ENCODE results near the gene KIF25. TPM values are rescaled to one million over a fixed set of nuclear protein-coding genes. Genes with fewer than 3 reads are reported as not detected.

Gene KIF25
- total RNA-seq, 1 experiment from 2014 or later = 0.59 TPM

GRCh38 chr6:167988154-167988495, 9.3 kb upstream of the KIF25 start:
- Histone ChIP-seq H4K5ac (ENCODE audit: insufficient read length, low read depth, low read length) (no peak overlapping the region), H3K9me3 (ENCODE audit: control insufficient read depth, low read depth, low read length) (no peaks in the 10 kb centered on the region), H4K8ac (replicated peaks; ENCODE audit: insufficient read length, low read depth, low read length) (no peak overlapping the region), H3K14ac (ENCODE audit: insufficient read depth, low read length) (no peak overlapping the region), H3K27ac (ENCODE audit: insufficient read length, low read depth, low read length) (no peak overlapping the region), H2BK20ac (ENCODE audit: low read depth, low read length, poor library complexity, severe bottlenecking) (no peak overlapping the region), H4K91ac (ENCODE audit: insufficient read length, low read depth, low read length) (no peak overlapping the region), H3K23me2 (ENCODE audit: insufficient read length, low read depth, low read length, poor library complexity, severe bottlenecking) (no peaks in the 10 kb centered on the region), H2BK5ac (ENCODE audit: insufficient read length, low read length) (no peak overlapping the region), H3T11ph (ENCODE audit: low read length) (no peak overlapping the region), H3K79me1 (ENCODE audit: insufficient read depth, low read depth, low read length, poor library complexity, severe bottlenecking) (no peaks in the 10 kb centered on the region), H4K20me1 (ENCODE audit: control insufficient read depth, insufficient read depth, insufficient read length) (no peaks in the 10 kb centered on the region), H2BK12ac (ENCODE audit: insufficient read length, low read depth, low read length) (no peak overlapping the region), H3K27me3 (ENCODE audit: insufficient read depth, low read length) (no peaks in the 10 kb centered on the region), H3K4me1 (ENCODE audit: insufficient read depth, low read length) (no peaks in the 10 kb centered on the region), H3K9ac (ENCODE audit: extremely low read depth, insufficient read length, low read length) (no peak overlapping the region), H2AFZ (ENCODE audit: low read length) (no peak overlapping the region), H3K4me2 (ENCODE audit: insufficient read depth, insufficient read length, low read length) (no peak overlapping the region), H2BK120ac (ENCODE audit: low read depth, low read length, poor library complexity, severe bottlenecking) (no peak overlapping the region), H3K4ac (ENCODE audit: low read depth, low read length) (no peak overlapping the region), H3K23ac (ENCODE audit: insufficient read length, low read depth, low read length) (no peak overlapping the region), H3K79me2 (ENCODE audit: insufficient read depth, low read length) (no peaks in the 10 kb centered on the region), H3K56ac (ENCODE audit: insufficient read length, low read depth, low read length) (no peak overlapping the region), H2AK5ac (ENCODE audit: insufficient read length, low read length) (no peak overlapping the region), H3K18ac (ENCODE audit: insufficient read length, low read depth, low read length) (no peak overlapping the region), H2BK15ac (ENCODE audit: low read depth, low read length) (no peak overlapping the region)
- Mint-ChIP-seq H3K27me3 (ENCODE audit: low read depth) (peaks cover 2% of the 10 kb centered on the region), H3K36me3 (ENCODE audit: insufficient read depth in 1 of 3, low read depth in 3 of 3) (peaks cover 0 to 8% (median 2%) of the 10 kb centered on the region in 3 experiments; a peak in 1 of 7 replicates), H3K4me1 (0 out of 4 replicates have a peak, but pooled peaks cover 0 to 2% of the 10 kb centered on the region in 2 experiments), H3K9me3 (peaks cover 11 to 12% of the 10 kb centered on the region in 2 experiments; a peak in 4 of 5 replicates), H3K4me3 (no peak overlapping the region), H3K27ac (no peak overlapping the region)
- no peak for DNase-seq
- no CpG with 5 or more reads among the region's 5 CpGs for WGBS (ENCODE audit: extremely low coverage, insufficient read length, low lambda C conversion rate)
- TF ChIP-seq, protein P1, sequence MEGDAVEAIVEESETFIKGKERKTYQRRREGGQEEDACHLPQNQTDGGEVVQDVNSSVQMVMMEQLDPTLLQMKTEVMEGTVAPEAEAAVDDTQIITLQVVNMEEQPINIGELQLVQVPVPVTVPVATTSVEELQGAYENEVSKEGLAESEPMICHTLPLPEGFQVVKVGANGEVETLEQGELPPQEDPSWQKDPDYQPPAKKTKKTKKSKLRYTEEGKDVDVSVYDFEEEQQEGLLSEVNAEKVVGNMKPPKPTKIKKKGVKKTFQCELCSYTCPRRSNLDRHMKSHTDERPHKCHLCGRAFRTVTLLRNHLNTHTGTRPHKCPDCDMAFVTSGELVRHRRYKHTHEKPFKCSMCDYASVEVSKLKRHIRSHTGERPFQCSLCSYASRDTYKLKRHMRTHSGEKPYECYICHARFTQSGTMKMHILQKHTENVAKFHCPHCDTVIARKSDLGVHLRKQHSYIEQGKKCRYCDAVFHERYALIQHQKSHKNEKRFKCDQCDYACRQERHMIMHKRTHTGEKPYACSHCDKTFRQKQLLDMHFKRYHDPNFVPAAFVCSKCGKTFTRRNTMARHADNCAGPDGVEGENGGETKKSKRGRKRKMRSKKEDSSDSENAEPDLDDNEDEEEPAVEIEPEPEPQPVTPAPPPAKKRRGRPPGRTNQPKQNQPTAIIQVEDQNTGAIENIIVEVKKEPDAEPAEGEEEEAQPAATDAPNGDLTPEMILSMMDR (conservative IDR thresholded peaks at IDR 0.05) = no peak

Measured in H9 (cell line).